ENCODE measurements around the gene EVI2A.

The EVI2A gene

GRCh38 chr17:31273516-31273915 lies 47.9 kb downstream of the EVI2A start:
- H3K4me2 ChIP-seq (ENCODE audit: low read depth, low read length, poor library complexity, severe bottlenecking), result no peak overlapping the region
- H3K27me3 ChIP-seq (ENCODE audit: insufficient read depth, low read length, poor library complexity, severe bottlenecking), result no peaks in the 10 kb centered on the region
- H3K9me3 ChIP-seq (ENCODE audit: insufficient read depth, low read depth, low read length), result no peaks in the 10 kb centered on the region

DNA sequence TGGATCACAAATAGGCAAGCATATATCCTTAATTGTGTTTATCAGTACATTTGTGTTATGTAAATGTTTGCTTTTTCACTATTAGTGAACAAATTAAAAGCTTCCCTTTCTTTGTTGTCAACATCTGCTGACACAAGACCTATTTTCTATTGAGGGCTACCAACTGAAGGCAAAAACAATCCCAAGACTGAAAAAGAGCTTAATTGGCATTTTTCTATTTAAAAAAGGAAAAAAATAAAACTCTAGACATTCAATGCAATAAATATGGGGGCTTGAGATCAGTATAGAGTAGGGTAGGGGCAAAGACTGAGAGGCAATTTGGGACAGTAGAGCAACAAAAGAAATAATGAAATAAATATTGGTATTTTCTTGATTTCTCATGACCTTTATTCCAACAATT lies 48.6 kb downstream of the EVI2A start:
- peaks cover 36% of the 10 kb centered on the region for H3K36me3 ChIP-seq (ENCODE audit: insufficient read depth, low read length)
- no peaks in the 10 kb centered on the region for H3K9me3 ChIP-seq (ENCODE audit: insufficient read depth, low read depth, low read length)
- H3K9ac ChIP-seq (ENCODE audit: low read depth, low read length, poor library complexity, severe bottlenecking), result no peak overlapping the region
- no peaks in the 10 kb centered on the region for H4K20me1 ChIP-seq (ENCODE audit: insufficient read depth, low read length, poor library complexity, severe bottlenecking)
- H3K79me2 ChIP-seq (ENCODE audit: insufficient read depth, low read length), result no peaks in the 10 kb centered on the region
- peaks cover 7% of the 10 kb centered on the region for H3K4me1 ChIP-seq (ENCODE audit: insufficient read depth, low read length, poor library complexity, severe bottlenecking)
- no peaks in the 10 kb centered on the region for H3F3A ChIP-seq (ENCODE audit: low read depth)
- H3K9me2 ChIP-seq (replicated peaks; ENCODE audit: low read depth, low read length), result no peaks in the 10 kb centered on the region
- no peak overlapping the region for H3K4me2 ChIP-seq (ENCODE audit: low read depth, low read length, poor library complexity, severe bottlenecking)
- TF ChIP-seq, protein P1, sequence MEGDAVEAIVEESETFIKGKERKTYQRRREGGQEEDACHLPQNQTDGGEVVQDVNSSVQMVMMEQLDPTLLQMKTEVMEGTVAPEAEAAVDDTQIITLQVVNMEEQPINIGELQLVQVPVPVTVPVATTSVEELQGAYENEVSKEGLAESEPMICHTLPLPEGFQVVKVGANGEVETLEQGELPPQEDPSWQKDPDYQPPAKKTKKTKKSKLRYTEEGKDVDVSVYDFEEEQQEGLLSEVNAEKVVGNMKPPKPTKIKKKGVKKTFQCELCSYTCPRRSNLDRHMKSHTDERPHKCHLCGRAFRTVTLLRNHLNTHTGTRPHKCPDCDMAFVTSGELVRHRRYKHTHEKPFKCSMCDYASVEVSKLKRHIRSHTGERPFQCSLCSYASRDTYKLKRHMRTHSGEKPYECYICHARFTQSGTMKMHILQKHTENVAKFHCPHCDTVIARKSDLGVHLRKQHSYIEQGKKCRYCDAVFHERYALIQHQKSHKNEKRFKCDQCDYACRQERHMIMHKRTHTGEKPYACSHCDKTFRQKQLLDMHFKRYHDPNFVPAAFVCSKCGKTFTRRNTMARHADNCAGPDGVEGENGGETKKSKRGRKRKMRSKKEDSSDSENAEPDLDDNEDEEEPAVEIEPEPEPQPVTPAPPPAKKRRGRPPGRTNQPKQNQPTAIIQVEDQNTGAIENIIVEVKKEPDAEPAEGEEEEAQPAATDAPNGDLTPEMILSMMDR (conservative IDR thresholded peaks at IDR 0.05; ENCODE audit: low read length), result no peak
- TF ChIP-seq EZH2phosphoT487 (IDR thresholded peaks at IDR 0.05; ENCODE audit: borderline replicate concordance), result no peak
- no peak overlapping the region for H2AFZ ChIP-seq (ENCODE audit: low read length)
- no peaks in the 10 kb centered on the region for H3K27me3 ChIP-seq (ENCODE audit: insufficient read depth, low read length, poor library complexity, severe bottlenecking)
- no peak overlapping the region for H3K4me3 ChIP-seq (ENCODE audit: low read length, poor library complexity, severe bottlenecking)

More at GRCh38 chr17:31273516-31273915, 47.9 kb downstream of the EVI2A start:
- peaks cover 7% of the 10 kb centered on the region for H3K4me1 ChIP-seq (ENCODE audit: insufficient read depth, low read length, poor library complexity, severe bottlenecking)
- H3K36me3 ChIP-seq (ENCODE audit: insufficient read depth, low read length), result peaks cover 32% of the 10 kb centered on the region
- no peak overlapping the region for H3K9ac ChIP-seq (ENCODE audit: low read depth, low read length, poor library complexity, severe bottlenecking)
- H4K20me1 ChIP-seq (ENCODE audit: insufficient read depth, low read length, poor library complexity, severe bottlenecking), result no peaks in the 10 kb centered on the region
- H3F3A ChIP-seq (ENCODE audit: low read depth), result no peaks in the 10 kb centered on the region
- no peak overlapping the region for H3K4me3 ChIP-seq (ENCODE audit: low read length, poor library complexity, severe bottlenecking)
- TF ChIP-seq, protein P1 (conservative IDR thresholded peaks at IDR 0.05; ENCODE audit: low read length), result no peak
- no peak for TF ChIP-seq EZH2phosphoT487 (IDR thresholded peaks at IDR 0.05; ENCODE audit: borderline replicate concordance)
- H2AFZ ChIP-seq (ENCODE audit: low read length), result no peak overlapping the region
- H3K9me2 ChIP-seq (replicated peaks; ENCODE audit: low read depth, low read length), result no peaks in the 10 kb centered on the region
- no peaks in the 10 kb centered on the region for H3K79me2 ChIP-seq (ENCODE audit: insufficient read depth, low read length)

DNA sequence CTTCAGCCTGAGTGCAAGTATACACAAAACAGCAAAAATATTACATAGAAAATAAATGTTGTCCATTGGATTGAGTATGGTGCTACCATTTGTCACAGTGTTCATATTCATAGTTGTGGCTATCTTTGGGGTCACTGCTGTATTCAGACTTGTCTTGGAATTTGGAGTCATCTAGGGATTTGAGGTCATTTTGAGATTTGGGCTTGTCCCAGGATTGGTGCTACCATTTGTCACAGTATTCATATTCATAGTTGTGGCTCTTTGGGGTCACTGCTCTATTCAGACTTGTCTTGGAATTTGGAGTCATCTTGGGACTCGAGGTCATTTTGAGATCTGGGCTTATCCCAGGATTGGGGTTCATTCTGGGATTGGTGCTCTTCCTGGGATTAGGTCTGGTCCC lies 49.2 kb downstream of the EVI2A start:
- Histone ChIP-seq H3K36me3 (ENCODE audit: insufficient read depth, low read length) (peaks cover 41% of the 10 kb centered on the region), H3K4me2 (ENCODE audit: low read depth, low read length, poor library complexity, severe bottlenecking) (no peak overlapping the region), H3K4me3 (ENCODE audit: low read length, poor library complexity, severe bottlenecking) (no peak overlapping the region), H3K9me3 (ENCODE audit: insufficient read depth, low read depth, low read length) (no peaks in the 10 kb centered on the region), H2AFZ (ENCODE audit: low read length) (no peak overlapping the region), H3K27me3 (ENCODE audit: insufficient read depth, low read length, poor library complexity, severe bottlenecking) (no peaks in the 10 kb centered on the region), H3K4me1 (ENCODE audit: insufficient read depth, low read length, poor library complexity, severe bottlenecking) (peaks cover 1% of the 10 kb centered on the region), H3K9me2 (replicated peaks; ENCODE audit: low read depth, low read length) (no peaks in the 10 kb centered on the region), H3K9ac (ENCODE audit: low read depth, low read length, poor library complexity, severe bottlenecking) (no peak overlapping the region), H3K79me2 (ENCODE audit: insufficient read depth, low read length) (no peaks in the 10 kb centered on the region), H4K20me1 (ENCODE audit: insufficient read depth, low read length, poor library complexity, severe bottlenecking) (no peaks in the 10 kb centered on the region), H3F3A (ENCODE audit: low read depth) (no peaks in the 10 kb centered on the region)
- TF ChIP-seq, protein P1 (conservative IDR thresholded peaks at IDR 0.05; ENCODE audit: low read length), result no peak
- no peak for TF ChIP-seq EZH2phosphoT487 (IDR thresholded peaks at IDR 0.05; ENCODE audit: borderline replicate concordance)

Data from Loucy (cell line).